T-cell (primary cell): ENCODE data around the gene BRWD1. TPM values are rescaled to one million over a fixed set of nuclear protein-coding genes. Genes with fewer than 3 reads are reported as not detected.
A peak's percentile ranks its signal among the peaks of the same experiment; 100 is the strongest.

ENCODE experiments used
- ATAC-seq, 4 experiments: fragments of 200-7000 bp in 3 of 4; fragments of 150-1000 bp in 1 of 4; cut with Tn5 transposase; replicated peaks in 1 of 4; 1 replicate in 3 of 4; 2 replicates in 1 of 4; pipeline ENCODE4 v1.10.0; 2021; ENCODE audit warnings: moderate library complexity in 3 of 4, mild to moderate bottlenecking in 2 of 4, moderate number of reproducible peaks in 1 of 4
- CTCF ChIA-PET, 2 donors: fragments of 300-600 bp; sonication (Branson Sonifier 250); formaldehyde crosslinking; loops; one replicate each; lab custom pipeline; 2022; ENCODE audit warnings: antibody characterized with exemption in 2 of 2; lab: Charles Lee
- POLR2A ChIA-PET, 2 donors: fragments of 300-600 bp; sonication (Branson Sonifier 250); formaldehyde crosslinking; loops; one replicate each; lab custom pipeline; 2022; ENCODE audit warnings: antibody characterized with exemption in 2 of 2; lab: Charles Lee
- DNase-seq, 35 experiments: peaks; one replicate each; pipeline versions ENCODE4 v3.0.0 to v3.0.0-alpha.2; 2013 to 2023
- H3K27ac ChIP-seq: one replicate; pipeline ENCODE4 v1.5.1; 2013; ENCODE audit warnings: low read length
- H3K27me3 ChIP-seq, 2 experiments: replicated peaks in 1 of 2; 1 replicate in 1 of 2; 2 replicates in 1 of 2; pipeline versions ENCODE4 v1.6.1 to v1.7.0; 2013; ENCODE audit warnings: low read length in 1 of 2, mixed read lengths in 1 of 2; ENCODE audit not compliant: control insufficient read depth in 2 of 2, insufficient read depth in 2 of 2; ENCODE audit errors: extremely low read depth in 1 of 2
- H3K36me3 ChIP-seq, 2 donors: 1 replicate in 1 of 2; 2 replicates in 1 of 2; pipeline versions ENCODE4 v1.6.1 to v1.7.0; 2013; ENCODE audit warnings: low read length in 1 of 2; ENCODE audit not compliant: control insufficient read depth in 2 of 2, insufficient read depth in 1 of 2; ENCODE audit errors: extremely low read depth in 1 of 2
- H3K4me1 ChIP-seq, 2 experiments: 1 replicate in 1 of 2; 2 replicates in 1 of 2; pipeline versions ENCODE4 v1.6.1 to v1.7.0; 2013; ENCODE audit warnings: low read length in 2 of 2, mixed read lengths in 1 of 2; ENCODE audit not compliant: insufficient read depth in 2 of 2, control insufficient read depth in 1 of 2; ENCODE audit errors: extremely low read depth in 1 of 2
- H3K4me3 ChIP-seq, 2 donors: 1 replicate in 1 of 2; 2 replicates in 1 of 2; pipeline versions ENCODE4 v1.5.1 to v1.7.0; 2013; ENCODE audit warnings: mild to moderate bottlenecking in 2 of 2, low read length in 1 of 2, moderate library complexity in 1 of 2; ENCODE audit not compliant: control insufficient read depth in 1 of 2; ENCODE audit errors: extremely low read depth in 1 of 2
- H3K9me3 ChIP-seq: 2 replicates; pipeline ENCODE4 v1.7.0; 2013
- H3K27ac Mint-ChIP-seq, 2 donors: one replicate each; pipeline ENCODE4 v1.8.0; 2020 to 2021; ENCODE audit warnings: mild to moderate bottlenecking in 2 of 2, mixed read lengths in 2 of 2
- H3K27me3 Mint-ChIP-seq, 2 donors: one replicate each; pipeline ENCODE4 v1.8.0; 2021 to 2022; ENCODE audit warnings: mixed read lengths in 2 of 2
- H3K36me3 Mint-ChIP-seq: one replicate; pipeline ENCODE4 v1.8.0; 2021; ENCODE audit warnings: mixed read lengths
- H3K4me1 Mint-ChIP-seq, 3 donors: one replicate each; pipeline ENCODE4 v1.8.0; 2020 to 2022; ENCODE audit warnings: mixed read lengths in 3 of 3, mild to moderate bottlenecking in 1 of 3
- H3K4me3 Mint-ChIP-seq, 3 donors: one replicate each; pipeline ENCODE4 v1.8.0; 2020 to 2022; ENCODE audit warnings: mild to moderate bottlenecking in 3 of 3, mixed read lengths in 3 of 3, moderate library complexity in 3 of 3
- H3K9me3 Mint-ChIP-seq, 3 donors: one replicate each; pipeline ENCODE4 v1.8.0; 2020 to 2022; ENCODE audit warnings: mixed read lengths in 3 of 3
- WGBS: methylation state at CpG from one replicate; pipeline ENCODE4 v1.1.5; 2013; ENCODE audit warnings: missing lambda C conversion rate; ENCODE audit not compliant: insufficient coverage; 5-methylcytosine and 5-hydroxymethylcytosine counted together
- total RNA-seq, 35 experiments: library from RNA in 6 of 35; stranded (reverse) in 6 of 35; fragments of 120-200 nt in 1 of 35; gene quantifications; one replicate each; pipeline versions ENCODE4 v1.2.1 to v1.2.4 and lab custom pipeline; 2013 to 2026

BRWD1 gene
- total RNA-seq, 5 donors from 2014 or later (not counting 1 experiment from before 2014, with no cell fraction given) = 70.2 to 86.3 (median 75.2) TPM

- Mint-ChIP-seq H3K27me3 (no peaks in the 10 kb centered on the region), H3K4me1 (peaks cover 46 to 52% (median 49%) of the 10 kb centered on the region in 3 donors), H3K27ac (peak overlapping the region; percentile 77 to 84), H3K36me3 (peaks cover 14% of the 10 kb centered on the region), H3K4me3 (peak overlapping the region; percentile 94 to 99 (median 96)), H3K9me3 (no peaks in the 10 kb centered on the region)
- Histone ChIP-seq H3K27me3 (no peaks in the 10 kb centered on the region), H3K27ac (no peak overlapping the region), H3K4me3 (peak overlapping the region in 1 of 2 donors; percentile 91), H3K4me1 (peaks cover 7 to 14% of the 10 kb centered on the region in 2 experiments), H3K9me3 (no peaks in the 10 kb centered on the region), H3K36me3 (peaks cover 0 to 13% of the 10 kb centered on the region in 2 donors)
- ChIA-PET POLR2A (no interaction called here), CTCF (no interaction called here)
- DNase-seq (no peak), ATAC-seq (no peak)
- WGBS = 33% methylated on average over 2 of the region's 8 CpGs
These were observed 131.4 kb downstream of the BRWD1 start for GRCh38 chr21:39182016-39182415.

GRCh38 chr21:39181205-39181818, 132.1 kb downstream of the BRWD1 start:
- Mint-ChIP-seq H3K27me3 (no peaks in the 10 kb centered on the region), H3K9me3 (no peaks in the 10 kb centered on the region), H3K4me1 (peaks cover 40 to 46% (median 42%) of the 10 kb centered on the region in 3 donors), H3K4me3 (peak overlapping the region; percentile 94 to 99 (median 96)), H3K36me3 (peaks cover 17% of the 10 kb centered on the region), H3K27ac (no peak overlapping the region)
- Histone ChIP-seq H3K9me3 (no peaks in the 10 kb centered on the region), H3K27ac (no peak overlapping the region), H3K4me3 (no peak overlapping the region), H3K4me1 (peaks cover 7 to 14% of the 10 kb centered on the region in 2 experiments), H3K27me3 (no peaks in the 10 kb centered on the region), H3K36me3 (peaks cover 0 to 17% of the 10 kb centered on the region in 2 donors)
- CTCF ChIA-PET = interaction anchor here in 1 of 2 donors (1.0 kb wide), 1 partner anchor 38 kb away, joined by 3 read pairs; no protein-coding TSS in a partner anchor
- no peak for DNase-seq
- WGBS = 90% methylated on average over 3 of the region's 4 CpGs
- POLR2A ChIA-PET = no interaction called here
- no peak for ATAC-seq

- H3K9me3 Mint-ChIP-seq = no peaks in the 10 kb centered on the region
- Histone ChIP-seq H3K27me3 (no peaks in the 10 kb centered on the region), H3K27ac (no peak overlapping the region), H3K36me3 (peaks cover 0 to 21% of the 10 kb centered on the region in 2 donors), H3K4me1 (peaks cover 7 to 14% of the 10 kb centered on the region in 2 experiments), H3K4me3 (no peak overlapping the region), H3K9me3 (no peaks in the 10 kb centered on the region)
- CTCF ChIA-PET = interaction anchor here in 1 of 2 donors (1.0 kb wide), 1 partner anchor 39 kb away, joined by 3 read pairs; no protein-coding TSS in a partner anchor
- no peak overlapping the region for H3K4me3 Mint-ChIP-seq
- H3K4me1 Mint-ChIP-seq = peaks cover 39 to 45% (median 41%) of the 10 kb centered on the region in 3 donors
- POLR2A ChIA-PET = no interaction called here
- no peak for ATAC-seq
- no peaks in the 10 kb centered on the region for H3K27me3 Mint-ChIP-seq
- DNase-seq = peak in 1 of 35 experiments; percentile 32
- H3K36me3 Mint-ChIP-seq = peaks cover 24% of the 10 kb centered on the region
- no CpG with 5 or more reads among the region's 2 CpGs for WGBS
- no peak overlapping the region for H3K27ac Mint-ChIP-seq
These were observed 132.9 kb downstream of the BRWD1 start for GRCh38 chr21:39180429-39181019.

GRCh38 chr21:39178421-39178820, 135.0 kb downstream of the BRWD1 start:
- ChIA-PET CTCF (no interaction called here), POLR2A (interaction anchor here in 1 of 2 donors (0.6 kb wide), 1 partner anchor 130 kb away, joined by 9 read pairs; no protein-coding TSS in a partner anchor)
- DNase-seq (no peak), ATAC-seq (no peak)
- peaks cover 39% of the 10 kb centered on the region for H3K36me3 Mint-ChIP-seq
- WGBS = no CpG with 5 or more reads among the region's 7 CpGs
- H3K4me3 ChIP-seq = no peak overlapping the region
- no peaks in the 10 kb centered on the region for H3K27me3 ChIP-seq
- H3K27me3 Mint-ChIP-seq = no peaks in the 10 kb centered on the region
- no peak overlapping the region for H3K4me3 Mint-ChIP-seq
- H3K4me1 ChIP-seq = peaks cover 7 to 14% of the 10 kb centered on the region in 2 experiments
- peaks cover 25 to 32% (median 29%) of the 10 kb centered on the region in 3 donors for H3K4me1 Mint-ChIP-seq
- no peak overlapping the region for H3K27ac ChIP-seq
- no peaks in the 10 kb centered on the region for H3K9me3 Mint-ChIP-seq
- H3K36me3 ChIP-seq = peaks cover 0 to 29% of the 10 kb centered on the region in 2 donors
- no peaks in the 10 kb centered on the region for H3K9me3 ChIP-seq
- no peak overlapping the region for H3K27ac Mint-ChIP-seq

GRCh38 chr21:39176271-39176709, 137.1 kb downstream of the BRWD1 start:
- H3K9me3 Mint-ChIP-seq = no peaks in the 10 kb centered on the region
- peaks cover 49% of the 10 kb centered on the region for H3K36me3 Mint-ChIP-seq
- H3K27me3 ChIP-seq = no peaks in the 10 kb centered on the region
- CTCF ChIA-PET = interaction anchor here in 1 of 2 donors (0.8 to 1.0 kb wide), 3 partner anchors 208 to 371 kb away, joined by 3 to 5 read pairs (median 3); no protein-coding TSS in a partner anchor
- H3K4me3 ChIP-seq = no peak overlapping the region
- no peaks in the 10 kb centered on the region for H3K27me3 Mint-ChIP-seq
- no peak overlapping the region for H3K27ac ChIP-seq
- no peaks in the 10 kb centered on the region for H3K9me3 ChIP-seq
- no peak overlapping the region for H3K4me3 Mint-ChIP-seq
- peaks cover 0 to 32% of the 10 kb centered on the region in 2 donors for H3K36me3 ChIP-seq
- ATAC-seq (no peak), DNase-seq (no peak)
- peaks cover 11 to 17% (median 15%) of the 10 kb centered on the region in 3 donors for H3K4me1 Mint-ChIP-seq
- no CpG with 5 or more reads among the region's 3 CpGs for WGBS
- POLR2A ChIA-PET = interaction anchor here in 1 of 2 donors (0.5 kb wide), 1 partner anchor 9 kb away, joined by 4 read pairs; no protein-coding TSS in a partner anchor
- H3K4me1 ChIP-seq = peaks cover 0 to 3% of the 10 kb centered on the region in 2 experiments
- H3K27ac Mint-ChIP-seq = no peak overlapping the region

GRCh38 chr21:39175665-39176064, 137.8 kb downstream of the BRWD1 start:
- POLR2A ChIA-PET = no interaction called here
- Mint-ChIP-seq H3K36me3 (peaks cover 53% of the 10 kb centered on the region), H3K4me1 (peaks cover 7 to 15% (median 13%) of the 10 kb centered on the region in 3 donors), H3K4me3 (no peak overlapping the region), H3K27me3 (no peaks in the 10 kb centered on the region), H3K27ac (no peak overlapping the region), H3K9me3 (no peaks in the 10 kb centered on the region)
- H3K27me3 ChIP-seq = no peaks in the 10 kb centered on the region
- CTCF ChIA-PET = no interaction called here
- 91% methylated on average over 8 of the region's 10 CpGs for WGBS
- peaks cover 0 to 32% of the 10 kb centered on the region in 2 donors for H3K36me3 ChIP-seq
- H3K4me1 ChIP-seq = no peaks in the 10 kb centered on the region
- H3K9me3 ChIP-seq = no peaks in the 10 kb centered on the region
- no peak overlapping the region for H3K4me3 ChIP-seq
- no peak for DNase-seq
- no peak for ATAC-seq
- H3K27ac ChIP-seq = no peak overlapping the region
